Activated CD4-positive, alpha-beta T cell treated with anti-CD3 and anti-CD28 coated beads, Interleukin-10, Interleukin-2, amounts not matched to agents 100 ng/mL and 50 ng/mL, durations not matched to agents 16 hours and 8 hours (primary cell): Measurements from ENCODE around the gene ZNF555.

ENCODE experiments used
- DNase-seq: peaks from one replicate; pipeline ENCODE4 v3.0.0-alpha.2; 2020

ZNF555 gene

GRCh38 chr19:2827022-2827421 lies 14.3 kb upstream of the ZNF555 start:
- no peak for DNase-seq

DNA sequence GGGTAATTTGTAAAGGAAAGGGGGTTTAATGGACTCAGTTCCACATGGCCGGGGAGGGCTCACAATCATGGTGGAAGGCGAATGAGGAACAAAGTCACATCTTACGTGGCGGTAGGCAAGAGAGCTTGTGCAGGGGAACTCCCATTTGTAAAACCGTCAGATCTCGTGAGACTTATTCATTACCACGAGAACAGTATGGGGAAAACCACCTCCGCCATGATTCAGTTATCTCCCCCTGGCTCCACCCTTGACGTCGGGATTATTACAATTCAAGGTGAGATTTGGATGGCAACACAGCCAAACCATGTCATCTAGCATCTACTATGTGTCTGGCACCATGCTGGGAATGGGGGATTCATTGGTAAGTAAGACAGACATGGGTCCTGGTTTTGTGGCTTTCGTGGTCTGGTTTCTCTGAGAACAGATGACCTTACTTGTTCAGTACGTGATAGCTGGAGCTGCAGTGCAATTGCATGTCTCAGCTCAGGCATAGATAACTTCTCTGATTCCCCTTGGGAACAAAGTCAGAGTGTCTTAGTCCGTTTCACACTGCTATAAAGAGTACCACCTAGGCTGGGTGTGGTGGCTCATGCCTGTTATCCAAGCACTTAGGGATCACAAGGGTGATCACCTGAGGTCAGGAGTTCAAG lies 13.3 kb upstream of the ZNF555 start:
- no peak for DNase-seq

- DNase-seq: no peak
These were observed 6.9 kb upstream of the ZNF555 start for GRCh38 chr19:2834294-2834871.

DNA sequence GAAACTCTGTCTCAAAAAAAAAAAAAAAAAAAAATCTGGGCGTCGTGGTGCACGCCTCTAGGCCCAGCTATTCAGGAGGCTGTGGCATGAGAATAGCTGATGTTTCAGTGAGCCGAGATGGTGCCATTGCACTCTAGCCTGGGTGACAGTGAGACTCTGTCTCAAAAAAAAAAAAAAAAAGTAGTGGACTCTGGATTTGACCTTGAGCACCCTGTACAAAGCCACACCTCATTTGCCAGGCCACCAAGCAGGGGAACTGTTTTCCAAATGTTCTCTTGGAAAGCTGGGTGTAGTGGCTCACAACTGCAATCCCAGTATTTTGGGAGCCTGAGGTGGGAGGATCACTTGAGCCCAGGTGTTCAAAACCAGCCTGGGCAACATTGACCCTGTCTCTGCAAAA lies 3.8 kb upstream of the ZNF555 start:
- DNase-seq: no peak

GRCh38 chr19:2841855-2842574 lies 740 bp downstream of the ZNF555 start:
- no peak for DNase-seq

- no peak for DNase-seq
These were observed 3.8 kb downstream of the ZNF555 start for GRCh38 chr19:2845107-2845506.

DNA sequence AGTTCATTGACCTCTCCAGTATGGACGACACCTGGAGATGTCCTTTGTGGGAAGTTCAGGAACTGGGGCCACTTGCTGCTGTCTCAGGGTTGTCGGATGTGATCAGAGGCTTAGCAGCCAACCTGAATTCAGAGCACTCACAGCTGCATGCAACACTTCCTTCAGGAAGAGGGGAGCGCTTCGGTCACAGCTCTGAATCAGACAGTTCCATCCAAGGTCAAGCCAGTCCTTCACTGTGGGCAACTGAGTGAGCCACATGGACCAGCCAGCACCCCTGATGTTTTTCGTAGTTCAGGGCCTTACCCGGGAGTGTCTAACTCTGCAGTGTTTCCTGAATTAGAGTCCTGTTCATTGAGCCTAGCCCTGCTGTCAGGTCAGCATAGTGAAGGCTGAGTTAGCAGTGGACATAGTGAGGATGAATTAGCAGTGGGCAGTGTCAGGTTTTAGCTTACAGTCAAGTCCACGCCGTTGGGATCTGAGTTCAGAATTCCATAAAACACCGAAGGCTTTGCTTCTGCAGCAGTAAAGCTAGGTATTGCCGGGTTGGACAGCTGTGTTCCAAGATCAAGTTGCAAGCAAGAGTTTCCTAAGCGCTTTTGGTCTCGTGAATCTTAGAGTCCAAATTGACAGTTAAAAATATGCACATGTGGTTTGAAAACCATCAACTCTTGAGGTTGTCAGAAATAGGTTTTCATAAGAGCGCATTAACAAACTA lies 5.1 kb downstream of the ZNF555 start:
- no peak for DNase-seq

GRCh38 chr19:2847507-2847906 lies 6.2 kb downstream of the ZNF555 start:
- no peak for DNase-seq

GRCh38 chr19:2848616-2849015 lies 7.3 kb downstream of the ZNF555 start:
- DNase-seq: no peak

- DNase-seq: no peak
These were observed 9.1 kb downstream of the ZNF555 start for GRCh38 chr19:2850256-2850925.

DNA sequence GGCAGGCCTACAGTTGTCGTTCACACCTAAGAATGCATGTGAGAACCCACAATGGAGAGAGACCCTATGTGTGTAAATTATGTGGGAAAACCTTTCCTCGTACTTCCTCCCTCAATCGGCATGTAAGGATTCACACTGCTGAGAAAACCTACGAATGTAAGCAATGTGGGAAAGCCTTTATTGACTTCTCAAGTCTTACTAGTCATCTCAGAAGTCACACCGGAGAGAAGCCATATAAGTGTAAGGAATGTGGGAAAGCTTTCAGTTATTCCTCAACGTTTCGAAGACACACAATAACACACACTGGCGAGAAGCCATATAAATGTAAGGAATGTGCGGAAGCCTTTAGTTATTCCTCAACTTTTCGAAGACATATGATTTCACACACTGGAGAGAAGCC lies 11.3 kb downstream of the ZNF555 start:
- DNase-seq: no peak

- DNase-seq: no peak
These were observed 11.8 kb downstream of the ZNF555 start for GRCh38 chr19:2853015-2853606.

- no peak for DNase-seq
These were observed 13.6 kb downstream of the ZNF555 start for GRCh38 chr19:2854849-2855248.

GRCh38 chr19:2856457-2857050 lies 15.3 kb downstream of the ZNF555 start:
- no peak for DNase-seq

- no peak for DNase-seq
These were observed 17.6 kb downstream of the ZNF555 start for GRCh38 chr19:2858864-2859263.

DNA sequence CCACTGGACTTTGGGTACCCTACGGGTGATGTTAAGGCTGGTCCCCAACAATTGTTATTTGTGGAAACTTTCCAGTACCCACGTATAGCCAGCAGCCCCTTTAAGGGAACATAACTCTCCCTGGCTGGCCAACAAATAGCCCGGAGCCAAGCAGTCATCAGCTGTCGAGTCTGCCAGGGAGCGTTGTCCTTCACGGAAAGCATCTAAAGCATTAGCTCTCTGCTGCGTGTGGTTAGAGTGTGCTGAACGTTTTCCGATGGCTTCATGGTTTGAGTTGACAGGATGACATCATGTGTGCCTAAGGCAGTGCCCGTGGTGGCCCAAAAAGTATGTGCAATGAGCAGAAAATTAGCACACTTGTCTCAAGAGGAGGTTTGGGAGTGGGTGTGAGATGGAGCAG lies 22.5 kb downstream of the ZNF555 start:
- no peak for DNase-seq

- DNase-seq: no peak
These were observed 24.2 kb downstream of the ZNF555 start for GRCh38 chr19:2865334-2866100.

DNA sequence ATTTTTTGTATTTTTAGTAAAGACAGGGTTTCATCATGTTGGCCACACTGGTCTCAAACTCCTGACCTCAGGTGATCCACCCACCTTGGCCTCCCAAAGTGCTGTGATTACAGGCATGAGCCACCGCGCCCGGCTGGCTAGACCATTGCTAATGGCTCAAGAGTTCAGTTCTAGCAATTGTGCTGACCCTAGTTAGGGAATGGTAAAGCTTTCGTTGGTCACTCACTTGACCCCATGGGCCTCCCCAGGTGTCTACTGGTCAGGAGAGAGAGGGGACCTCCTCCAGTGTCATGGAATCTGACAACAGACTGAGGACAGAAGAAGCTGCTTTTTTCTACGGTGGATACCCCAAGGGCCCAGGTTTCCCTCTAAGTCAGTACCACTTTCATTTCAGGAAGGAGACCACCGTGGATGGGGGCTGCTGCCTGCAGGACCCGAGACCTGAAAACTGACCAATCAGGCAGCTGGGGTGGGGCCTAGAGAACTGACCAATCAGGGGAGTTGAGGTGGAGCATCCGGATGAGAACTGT lies 25.3 kb downstream of the ZNF555 start:
- no peak for DNase-seq

- DNase-seq: no peak
These were observed 26.0 kb downstream of the ZNF555 start, which contains the start of gene ZNF556 for GRCh38 chr19:2867025-2867991. TSS of gene ZNF556 (plus strand) at chr19:2867335. CDS start at chr19:2867422, 87 bp downstream.

- no peak for DNase-seq
These were observed 28.3 kb downstream of the ZNF555 start for GRCh38 chr19:2869618-2870017.
